ENCODE results near the gene CAMTA1. TPM values are rescaled to one million over a fixed set of nuclear protein-coding genes. Genes with fewer than 3 reads are reported as not detected.

The CAMTA1 gene
- polyA plus RNA-seq, 1 of the 3 experiments (the other 2 are of a cell fraction): 63.1 TPM

GRCh38 chr1:7018351-7018750 lies 233.1 kb downstream of the CAMTA1 start:
- ChIA-PET CTCF (interaction anchor here (1.1 to 1.2 kb wide), 2 partner anchors 25 to 299 kb away, joined by 3 read pairs; no protein-coding TSS in a partner anchor), POLR2A (no interaction called here)
- Histone ChIP-seq H3K27me3 (ENCODE audit: insufficient read depth) (no peaks in the 10 kb centered on the region), H3K79me2 (ENCODE audit: insufficient read depth) (no peaks in the 10 kb centered on the region), H4K20me1 (ENCODE audit: insufficient read depth) (no peaks in the 10 kb centered on the region), H3K4me2 (no peak overlapping the region), H3K9ac (no peak overlapping the region), H3K4me1 (ENCODE audit: control insufficient read depth in 1 of 2, insufficient read depth in 2 of 2, low read depth in 1 of 2, low read length in 1 of 2) (peaks cover 0 to 3% of the 10 kb centered on the region in 2 experiments; a peak in 1 of 4 replicates), H3K36me3 (replicated peaks in 1 of 2; ENCODE audit: control insufficient read depth in 1 of 2, insufficient read depth in 2 of 2, low read length in 1 of 2) (no peaks in the 10 kb centered on the region), H2AFZ (ENCODE audit: low read depth) (no peak overlapping the region), H3K9me3 (no peaks in the 10 kb centered on the region), H3K9me2 (no peaks in the 10 kb centered on the region), H3K4me3 (ENCODE audit: low read depth in 2 of 2, low read length in 1 of 2) (no peak overlapping the region), H3F3A (replicated peaks; ENCODE audit: insufficient read depth) (no peaks in the 10 kb centered on the region), H3K27ac (ENCODE audit: low read depth in 2 of 2, low read length in 1 of 2) (no peak overlapping the region)
- no peak for TF ChIP-seq IRF3 (IDR thresholded peaks at IDR 0.05; ENCODE audit: low read depth, low read length)
- no peak for TF ChIP-seq FOXM1 (IDR thresholded peaks at IDR 0.05; ENCODE audit: low read depth)
- TF ChIP-seq PBX3 (IDR thresholded peaks at IDR 0.05): no peak
- TF ChIP-seq CTCF (IDR thresholded peaks at IDR 0.05): no peak
- no peak for TF ChIP-seq POLR2AphosphoS5 (IDR thresholded peaks at IDR 0.05; ENCODE audit: low read depth, low read length)
- TF ChIP-seq ELF1 (IDR thresholded peaks at IDR 0.05): no peak
- no peak for TF ChIP-seq GABPA (IDR thresholded peaks at IDR 0.05; ENCODE audit: low read depth)
- no peak for TF ChIP-seq MEF2A (IDR thresholded peaks at IDR 0.05; ENCODE audit: borderline replicate concordance, low read depth)
- TF ChIP-seq CHD2 (IDR thresholded peaks at IDR 0.05; ENCODE audit: low read length, partially characterized antibody): no peak
- 76% methylated on average over 7 of the region's 7 CpGs for WGBS (ENCODE audit: low lambda C conversion rate)
- no peak for DNase-seq

GRCh38 chr1:7018826-7019225 lies 233.6 kb downstream of the CAMTA1 start:
- Histone ChIP-seq H3F3A (replicated peaks; ENCODE audit: insufficient read depth) (no peaks in the 10 kb centered on the region), H3K9ac (no peak overlapping the region), H3K79me2 (ENCODE audit: insufficient read depth) (no peaks in the 10 kb centered on the region), H3K9me3 (no peaks in the 10 kb centered on the region), H3K27ac (ENCODE audit: low read depth in 2 of 2, low read length in 1 of 2) (no peak overlapping the region), H3K36me3 (replicated peaks in 1 of 2; ENCODE audit: control insufficient read depth in 1 of 2, insufficient read depth in 2 of 2, low read length in 1 of 2) (no peaks in the 10 kb centered on the region), H4K20me1 (ENCODE audit: insufficient read depth) (no peaks in the 10 kb centered on the region), H3K4me3 (ENCODE audit: low read depth in 2 of 2, low read length in 1 of 2) (no peak overlapping the region), H3K9me2 (no peaks in the 10 kb centered on the region), H2AFZ (ENCODE audit: low read depth) (no peak overlapping the region), H3K27me3 (ENCODE audit: insufficient read depth) (no peaks in the 10 kb centered on the region), H3K4me1 (ENCODE audit: control insufficient read depth in 1 of 2, insufficient read depth in 2 of 2, low read depth in 1 of 2, low read length in 1 of 2) (peaks cover 0 to 3% of the 10 kb centered on the region in 2 experiments; a peak in 1 of 4 replicates), H3K4me2 (no peak overlapping the region)
- ChIA-PET POLR2A (no interaction called here), CTCF (interaction anchor here (1.1 to 1.2 kb wide), 2 partner anchors 24 to 299 kb away, joined by 3 read pairs; no protein-coding TSS in a partner anchor)
- 71% methylated on average over 7 of the region's 14 CpGs for WGBS (ENCODE audit: low lambda C conversion rate)
- DNase-seq: no peak
- TF ChIP-seq TEAD4 (IDR thresholded peaks at IDR 0.05; ENCODE audit: borderline replicate concordance, insufficient read depth) (no peak), POLR2AphosphoS5 (IDR thresholded peaks at IDR 0.05; ENCODE audit: low read depth, low read length) (no peak)
